Liver (tissue), 9 donors: ENCODE results near the gene NXPH3. TPM values are rescaled to one million over a fixed set of nuclear protein-coding genes. Genes with fewer than 3 reads are reported as not detected.

ENCODE experiments used
- DNase-seq: peaks from one replicate; pipeline ENCODE4 v3.0.0-alpha.2; 2017; ENCODE audit warnings: low spot score
- H3K27ac ChIP-seq, 2 donors: one replicate each; pipeline ENCODE4 v1.7.0; 2013; ENCODE audit warnings: inconsistent platforms in 2 of 2, low read length in 2 of 2, control low read depth in 1 of 2, low read depth in 1 of 2, mild to moderate bottlenecking in 1 of 2
- H3K27me3 ChIP-seq, 4 donors: one replicate each; pipeline versions ENCODE4 v1.6.1 to v1.7.0; 2013; ENCODE audit warnings: low read length in 3 of 4, inconsistent platforms in 1 of 4, mild to moderate bottlenecking in 1 of 4, moderate library complexity in 1 of 4; ENCODE audit not compliant: control insufficient read depth in 4 of 4, insufficient read depth in 4 of 4
- H3K36me3 ChIP-seq, 4 donors: one replicate each; pipeline versions ENCODE4 v1.6.1 to v1.7.0; 2013; ENCODE audit warnings: low read length in 3 of 4, mild to moderate bottlenecking in 3 of 4, low read depth in 1 of 4, moderate library complexity in 1 of 4; ENCODE audit not compliant: control insufficient read depth in 4 of 4, insufficient read depth in 3 of 4
- H3K4me1 ChIP-seq, 4 donors: one replicate each; pipeline versions ENCODE4 v1.6.1 to v1.7.0; 2013; ENCODE audit warnings: low read length in 3 of 4, mild to moderate bottlenecking in 3 of 4, moderate library complexity in 1 of 4; ENCODE audit not compliant: control insufficient read depth in 4 of 4, insufficient read depth in 4 of 4
- H3K4me3 ChIP-seq, 3 donors: one replicate each; pipeline versions ENCODE4 v1.6.1 to v1.7.0; 2013; ENCODE audit warnings: low read length in 3 of 3, control low read depth in 1 of 3, low read depth in 1 of 3, mild to moderate bottlenecking in 1 of 3
- H3K9ac ChIP-seq, 2 donors: one replicate each; pipeline ENCODE4 v1.7.0; 2013; ENCODE audit warnings: low read length in 2 of 2, mild to moderate bottlenecking in 2 of 2, moderate library complexity in 2 of 2, control low read depth in 1 of 2, low read depth in 1 of 2
- H3K9me3 ChIP-seq, 4 donors: one replicate each; pipeline versions ENCODE4 v1.6.1 to v1.7.0; 2013; ENCODE audit warnings: low read length in 3 of 4; ENCODE audit not compliant: control insufficient read depth in 4 of 4
- CTCF ChIP-seq: fragments of 150-350 bp; IDR thresholded peaks from 2 replicates; pipeline ENCODE4 v1.5.1; 2017; ENCODE audit warnings: improper control_type of control experiment, low read depth, low read length; ENCODE audit not compliant: missing input control
- EGR1 ChIP-seq, 2 donors: IDR thresholded peaks; 2 replicates each; pipeline ENCODE4 v1.6.1; 2016 to 2018; ENCODE audit warnings: antibody characterized with exemption in 2 of 2, low read depth in 2 of 2
- FOXA1 ChIP-seq: IDR thresholded peaks from 2 replicates; pipeline ENCODE4 v1.6.1; 2016; ENCODE audit warnings: antibody characterized with exemption
- GABPA ChIP-seq, 2 donors: IDR thresholded peaks in 1 of 2; conservative IDR thresholded peaks in 1 of 2; 2 replicates each; pipeline ENCODE4 v1.6.1; 2016; ENCODE audit warnings: antibody characterized with exemption in 2 of 2, mild to moderate bottlenecking in 1 of 2, moderate library complexity in 1 of 2
- HNF4A ChIP-seq, 2 donors: conservative IDR thresholded peaks; 2 replicates each; pipeline ENCODE4 v1.6.1; 2016; ENCODE audit warnings: antibody characterized with exemption in 2 of 2, mild to moderate bottlenecking in 2 of 2
- HNF4G ChIP-seq: IDR thresholded peaks from 2 replicates; pipeline ENCODE4 v1.6.1; 2016; ENCODE audit warnings: antibody characterized with exemption
- JUND ChIP-seq, 2 donors: IDR thresholded peaks; 2 replicates each; pipeline ENCODE4 v1.6.1; 2016; ENCODE audit warnings: antibody characterized with exemption in 2 of 2
- MAX ChIP-seq: IDR thresholded peaks from 2 replicates; pipeline ENCODE4 v1.6.1; 2016; ENCODE audit warnings: antibody characterized with exemption
- RAD21 ChIP-seq, 2 donors: IDR thresholded peaks; 2 replicates each; pipeline ENCODE4 v1.6.1; 2016; ENCODE audit warnings: antibody characterized with exemption in 2 of 2, mild to moderate bottlenecking in 2 of 2
- REST ChIP-seq: IDR thresholded peaks from 2 replicates; pipeline ENCODE4 v1.6.1; 2016; ENCODE audit warnings: antibody characterized with exemption, mild to moderate bottlenecking
- RXRA ChIP-seq, 2 donors: IDR thresholded peaks; 2 replicates each; pipeline ENCODE4 v1.6.1; 2017 to 2018; ENCODE audit warnings: antibody characterized with exemption in 2 of 2, mild to moderate bottlenecking in 1 of 2
- SP1 ChIP-seq: IDR thresholded peaks from 2 replicates; pipeline ENCODE4 v1.6.1; 2018; ENCODE audit warnings: antibody characterized with exemption, mild to moderate bottlenecking
- YY1 ChIP-seq: IDR thresholded peaks from 2 replicates; pipeline ENCODE4 v1.6.1; 2016; ENCODE audit warnings: antibody characterized with exemption, mild to moderate bottlenecking
- WGBS: extraction: QIAGEN DNeasy Blood & Tissue Kit; methylation state at CpG from one replicate; pipeline ENCODE4 v1.1.7; 2013; 5-methylcytosine and 5-hydroxymethylcytosine counted together
- polyA plus RNA-seq, 2 donors: library from polyadenylated mRNA; stranded (reverse) in 1 of 2; unstranded in 1 of 2; fragments of 200-250 nt in 1 of 2; fragments of >200 nt in 1 of 2; fragmentation: Nextera tagmentation in 1 of 2; extraction: Ambion mirVana in 1 of 2; gene quantifications; one replicate each; pipeline versions ENCODE4 v1.2.1 to v1.2.3, GENCODE V29; 2013 to 2015
- total RNA-seq, 2 donors: library from RNA; depleted of rRNA; stranded (reverse); fragments of >200 nt; gene quantifications; one replicate each; pipeline ENCODE4 v1.2.3, GENCODE V29; 2014
- TF ChIP-seq, protein P1 (sequence below): IDR thresholded peaks from 2 replicates; pipeline ENCODE4 v1.6.1; 2016; ENCODE audit warnings: antibody characterized with exemption
- donor health status: healthy.
- donor health status: healthy.
- donor health status: healthy.
- donor health status: healthy.
- donor health status: healthy.

Gene NXPH3
- total and polyA plus RNA-seq, 4 donors, result 0.17 to 0.22 TPM; not detected in 2

DNA sequence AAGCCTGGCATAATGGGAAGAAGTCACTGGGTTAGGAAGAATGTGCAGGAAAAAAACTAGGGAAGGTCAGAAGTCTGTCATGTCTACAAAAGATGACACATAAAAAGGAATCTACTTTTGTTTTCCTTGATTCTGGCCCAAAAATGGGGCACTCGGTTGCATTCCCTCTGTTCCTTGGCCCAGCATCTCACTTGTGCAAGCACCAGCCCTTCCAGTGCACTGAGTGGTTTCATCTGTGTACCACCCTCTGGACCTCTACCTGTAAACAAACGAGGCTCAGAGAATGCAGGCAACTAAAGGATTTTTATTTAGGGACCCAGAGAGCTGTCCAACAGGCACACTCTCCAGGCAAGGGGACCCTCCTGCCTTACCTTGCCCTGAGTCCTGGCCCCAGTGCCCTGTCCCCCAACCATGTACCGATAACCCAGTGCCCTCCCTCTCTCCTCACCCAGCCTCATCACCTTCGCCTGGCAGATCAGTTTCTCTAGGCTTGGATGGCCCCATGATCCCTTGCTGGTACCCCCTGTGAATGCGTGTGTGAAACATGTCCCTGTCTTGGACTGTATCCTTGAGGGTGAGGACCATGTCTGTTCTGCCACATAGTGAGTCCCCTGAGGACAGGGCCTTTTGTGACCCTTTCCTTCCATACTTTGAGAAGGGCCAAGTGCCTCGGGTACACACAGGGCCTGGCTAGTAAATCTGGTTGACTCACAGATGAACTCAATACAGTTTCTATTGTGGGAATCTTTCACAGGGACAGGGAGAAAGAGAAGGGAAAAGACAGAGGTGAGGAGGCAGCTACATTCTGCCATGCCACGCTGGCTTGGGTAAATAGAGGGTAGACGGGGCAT, 13.3 kb downstream of the NXPH3 start (continued):
- no peak for TF ChIP-seq RXRA (IDR thresholded peaks at IDR 0.05)
- no peak for TF ChIP-seq HNF4G
- TF ChIP-seq EGR1 (IDR thresholded peaks at IDR 0.05; ENCODE audit: low read depth in 2 of 2), result no peak
- no peak for TF ChIP-seq RAD21 (IDR thresholded peaks at IDR 0.05)
- TF ChIP-seq SP1, result no peak
- no peak for TF ChIP-seq MAX
- TF ChIP-seq YY1, result no peak
- no peak for TF ChIP-seq HNF4A (conservative IDR thresholded peaks at IDR 0.05)
- no peak for TF ChIP-seq FOXA1

- no peak overlapping the region for H3K4me3 ChIP-seq
- no peak for DNase-seq
- H3K36me3 ChIP-seq, result peaks cover 0 to 5% (median 1%) of the 10 kb centered on the region in 4 donors
- no peaks in the 10 kb centered on the region for H3K9me3 ChIP-seq
- H3K27me3 ChIP-seq, result no peaks in the 10 kb centered on the region
- no peaks in the 10 kb centered on the region for H3K4me1 ChIP-seq
- H3K27ac ChIP-seq, result no peak overlapping the region
- 96% methylated on average over 2 of the region's 2 CpGs for WGBS
- TF ChIP-seq GABPA (IDR thresholded peaks at IDR 0.05 in 1 of 2, conservative IDR thresholded peaks at IDR 0.05 in 1 of 2), result no peak
- no peak overlapping the region for H3K9ac ChIP-seq
Observed at GRCh38 chr17:49589577-49589927, 13.9 kb downstream of the NXPH3 start.

GRCh38 chr17:49590874-49591273, 15.2 kb downstream of the NXPH3 start:
- WGBS, result 98% methylated on average over 4 of the region's 4 CpGs
- Histone ChIP-seq H3K4me3 (no peak overlapping the region), H3K27me3 (no peaks in the 10 kb centered on the region), H3K27ac (no peak overlapping the region), H3K9ac (no peak overlapping the region), H3K36me3 (peaks cover 0 to 8% (median 2%) of the 10 kb centered on the region in 4 donors), H3K4me1 (no peaks in the 10 kb centered on the region), H3K9me3 (no peaks in the 10 kb centered on the region)
- no peak for DNase-seq
- no peak for TF ChIP-seq CTCF
- TF ChIP-seq MAX, result no peak
- no peak for TF ChIP-seq JUND (IDR thresholded peaks at IDR 0.05)
- TF ChIP-seq HNF4A (conservative IDR thresholded peaks at IDR 0.05), result no peak
- TF ChIP-seq, protein P1, sequence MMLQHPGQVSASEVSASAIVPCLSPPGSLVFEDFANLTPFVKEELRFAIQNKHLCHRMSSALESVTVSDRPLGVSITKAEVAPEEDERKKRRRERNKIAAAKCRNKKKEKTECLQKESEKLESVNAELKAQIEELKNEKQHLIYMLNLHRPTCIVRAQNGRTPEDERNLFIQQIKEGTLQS, result no peak
- no peak for TF ChIP-seq HNF4G
- no peak for TF ChIP-seq RAD21 (IDR thresholded peaks at IDR 0.05)
- TF ChIP-seq REST, result no peak
- TF ChIP-seq YY1, result no peak
